GM19467 (cell line): Measurements from ENCODE around the gene FOXP1.
"Not testable (repeated sequence)": the region's sequence is repeated elsewhere in the genome, so short reads cannot be mapped to it uniquely, and the experiment has no call there.

Source experiments
- ATAC-seq: cut with Tn5 transposase; IDR thresholded peaks from one replicate; pipeline ENCODE4 v1.9.1; 2021; ENCODE audit warnings: mild to moderate bottlenecking, moderate library complexity; ENCODE audit not compliant: unreplicated experiment

FOXP1 gene

DNA sequence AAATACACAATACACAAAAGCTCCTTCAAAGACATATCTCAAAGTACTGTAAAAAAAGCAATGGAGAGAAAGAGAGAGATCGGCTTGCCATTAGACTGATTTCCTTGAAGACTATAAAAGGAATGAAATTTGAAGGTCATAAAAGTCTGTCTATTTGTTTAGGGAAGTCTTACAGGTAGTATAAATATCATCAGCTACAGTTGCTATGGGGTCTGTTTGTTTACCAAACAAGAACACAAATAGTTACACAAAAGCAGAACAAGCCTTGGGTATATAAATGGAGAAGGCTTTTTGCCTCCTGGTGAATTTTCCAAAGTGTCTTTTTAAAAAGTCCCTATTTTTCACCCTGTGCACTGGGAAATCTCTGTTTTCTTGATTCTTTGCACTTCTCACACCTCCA, 552.3 kb downstream of the FOXP1 start:
- no peak for ATAC-seq

DNA sequence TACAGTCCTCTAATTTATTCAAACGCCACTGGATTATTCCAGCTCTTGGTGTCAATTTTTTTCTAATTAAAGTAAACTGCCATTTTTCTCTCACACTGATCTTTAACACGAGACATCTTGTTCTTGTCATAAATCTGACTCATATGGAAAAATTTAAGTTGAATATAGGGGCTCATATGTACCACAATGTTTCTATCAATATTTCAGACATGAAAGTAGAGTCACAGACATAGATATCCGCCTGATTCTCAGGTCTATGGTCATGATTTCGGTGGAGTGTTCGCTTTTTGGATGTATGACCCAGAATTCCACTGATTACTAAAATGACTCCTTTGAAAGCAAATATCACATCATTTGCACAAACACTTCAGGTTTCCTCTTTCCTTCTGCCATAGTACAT, 552.8 kb downstream of the FOXP1 start:
- ATAC-seq = no peak

DNA sequence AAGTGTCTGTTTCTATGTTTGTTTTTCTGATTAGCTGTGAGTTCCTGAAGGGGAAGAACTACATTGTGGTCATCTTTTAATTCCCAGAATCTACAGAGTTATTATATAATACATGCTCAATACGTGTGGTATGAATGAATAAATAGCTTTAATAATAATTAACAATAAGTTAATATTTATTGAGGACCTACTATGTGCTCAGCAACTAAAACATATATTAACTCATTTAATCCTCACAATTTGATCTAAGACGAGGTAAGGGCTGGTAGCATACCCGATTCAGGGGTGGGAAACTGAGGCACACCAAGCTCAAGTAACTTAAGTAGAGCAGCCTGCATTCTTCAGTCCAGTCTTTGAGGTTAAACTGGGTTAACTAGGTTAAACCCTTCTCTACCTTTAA, 553.8 kb downstream of the FOXP1 start:
- ATAC-seq = no peak

DNA sequence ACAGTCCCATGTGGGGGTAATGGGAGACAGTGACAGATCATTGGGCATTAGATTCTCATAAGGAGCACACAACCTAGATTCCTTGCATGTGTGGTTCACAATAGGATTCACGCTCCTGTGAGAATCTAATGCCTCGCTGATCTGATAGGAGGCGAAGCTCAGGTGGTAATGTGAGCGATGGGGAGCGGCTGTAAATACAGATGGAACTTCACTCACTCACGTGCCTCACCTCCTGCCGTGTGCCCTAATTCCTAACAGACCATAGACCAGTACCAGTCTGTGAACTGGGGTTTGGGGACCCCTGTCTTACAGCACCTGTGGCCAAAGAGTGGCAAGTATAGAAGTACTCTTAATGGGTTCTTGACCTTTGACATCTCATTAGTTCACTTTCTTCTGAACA, 554.7 kb downstream of the FOXP1 start:
- ATAC-seq = no peak

DNA sequence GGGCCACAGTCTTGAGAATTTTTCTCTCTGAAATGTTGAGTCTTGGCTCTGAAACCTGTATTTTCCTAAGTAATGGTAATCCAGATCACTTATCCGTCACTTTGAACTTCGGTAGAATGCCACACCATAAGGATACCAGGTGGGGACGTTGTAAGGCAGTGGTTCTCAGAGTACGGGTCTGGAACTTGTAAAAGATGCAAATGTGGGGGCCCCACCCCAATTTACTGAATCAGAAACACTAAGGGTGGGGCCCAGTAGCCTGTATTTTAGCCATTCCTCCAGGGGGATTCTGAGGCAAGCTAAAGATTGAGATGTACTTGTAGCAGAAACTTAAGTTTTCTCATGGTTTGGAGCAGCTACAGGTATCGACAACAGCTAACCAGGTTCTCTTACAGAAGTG, 555.3 kb downstream of the FOXP1 start:
- ATAC-seq = no peak

DNA sequence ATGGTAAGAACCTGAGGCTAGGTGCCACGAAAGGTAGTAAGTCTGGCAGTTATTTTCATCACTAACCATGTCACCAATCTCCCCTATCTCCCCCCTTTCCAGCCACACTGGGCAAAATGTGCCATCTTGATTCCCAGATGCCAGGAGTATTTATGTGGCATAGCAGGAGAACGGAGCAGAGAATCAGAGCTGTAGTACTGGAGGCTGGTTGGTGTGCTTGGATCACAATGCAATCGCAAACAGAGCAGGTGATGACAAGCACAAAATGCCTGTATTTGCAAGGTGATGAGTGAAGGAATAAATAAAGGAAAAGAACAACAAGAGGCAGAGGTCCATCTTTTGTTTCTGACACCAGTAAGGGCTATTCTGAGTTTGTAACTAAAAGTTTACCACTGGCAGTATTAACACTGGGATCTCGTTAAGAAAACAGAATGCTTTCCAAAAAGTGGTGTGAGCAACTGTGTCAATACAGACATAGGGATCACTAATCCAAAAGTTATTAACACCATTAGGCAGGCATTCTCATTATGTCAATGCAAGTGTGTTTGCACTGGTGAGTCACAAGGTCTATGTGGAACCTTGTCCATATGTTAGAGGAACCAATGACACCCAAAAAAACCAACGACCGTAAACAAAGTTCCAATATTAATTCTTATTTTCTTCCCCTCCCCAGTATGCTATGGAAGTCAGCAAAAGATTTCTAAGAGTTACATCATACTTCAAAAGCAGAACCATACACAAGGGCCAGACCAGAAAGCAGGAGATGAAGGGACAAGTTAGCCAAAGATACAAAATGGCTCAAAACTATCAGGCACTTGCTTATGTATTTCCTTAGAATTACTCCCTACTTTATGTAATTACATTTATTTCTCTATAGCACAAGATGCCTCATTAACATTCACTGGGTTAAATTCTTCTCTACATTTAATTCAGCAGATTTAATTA, 556.6 kb downstream of the FOXP1 start:
- no peak for ATAC-seq

DNA sequence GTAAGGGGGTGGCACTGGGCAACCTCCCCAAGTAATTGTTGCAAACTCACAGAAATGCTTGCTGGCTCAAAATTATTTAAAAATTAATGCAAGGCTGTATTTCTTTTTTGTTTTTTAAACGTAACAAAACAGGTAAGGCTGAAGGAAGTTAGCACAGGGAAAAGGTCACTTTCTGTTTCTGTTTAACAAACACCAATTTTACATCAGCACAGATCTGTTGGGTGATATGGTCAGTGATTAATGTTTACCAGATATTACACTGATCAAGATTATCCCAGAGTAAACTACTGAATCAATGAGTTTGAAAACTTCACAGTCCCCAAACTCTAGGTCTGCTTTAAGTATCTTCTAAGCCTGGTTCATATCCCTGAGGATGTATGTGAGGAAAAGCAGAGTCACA, 558.0 kb downstream of the FOXP1 start:
- no peak for ATAC-seq

DNA sequence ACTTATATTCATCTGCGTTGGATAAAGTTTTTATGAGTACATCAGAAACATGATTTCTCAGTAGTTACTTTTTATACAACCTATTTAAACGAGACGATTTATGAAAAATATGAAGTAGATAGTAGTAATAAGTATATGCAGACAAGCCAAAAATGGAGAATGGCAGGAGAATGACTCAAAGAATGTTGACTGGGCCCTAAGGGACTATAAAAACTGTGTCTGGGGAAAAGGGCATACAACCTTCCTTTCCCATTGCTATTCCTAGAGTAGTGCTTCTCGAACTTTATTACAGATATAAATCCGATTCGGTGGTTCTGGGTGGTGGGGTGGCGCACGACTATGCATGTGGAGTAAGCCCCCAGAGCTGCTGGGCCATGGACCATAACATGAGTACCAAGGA, 558.5 kb downstream of the FOXP1 start:
- ATAC-seq = no peak

DNA sequence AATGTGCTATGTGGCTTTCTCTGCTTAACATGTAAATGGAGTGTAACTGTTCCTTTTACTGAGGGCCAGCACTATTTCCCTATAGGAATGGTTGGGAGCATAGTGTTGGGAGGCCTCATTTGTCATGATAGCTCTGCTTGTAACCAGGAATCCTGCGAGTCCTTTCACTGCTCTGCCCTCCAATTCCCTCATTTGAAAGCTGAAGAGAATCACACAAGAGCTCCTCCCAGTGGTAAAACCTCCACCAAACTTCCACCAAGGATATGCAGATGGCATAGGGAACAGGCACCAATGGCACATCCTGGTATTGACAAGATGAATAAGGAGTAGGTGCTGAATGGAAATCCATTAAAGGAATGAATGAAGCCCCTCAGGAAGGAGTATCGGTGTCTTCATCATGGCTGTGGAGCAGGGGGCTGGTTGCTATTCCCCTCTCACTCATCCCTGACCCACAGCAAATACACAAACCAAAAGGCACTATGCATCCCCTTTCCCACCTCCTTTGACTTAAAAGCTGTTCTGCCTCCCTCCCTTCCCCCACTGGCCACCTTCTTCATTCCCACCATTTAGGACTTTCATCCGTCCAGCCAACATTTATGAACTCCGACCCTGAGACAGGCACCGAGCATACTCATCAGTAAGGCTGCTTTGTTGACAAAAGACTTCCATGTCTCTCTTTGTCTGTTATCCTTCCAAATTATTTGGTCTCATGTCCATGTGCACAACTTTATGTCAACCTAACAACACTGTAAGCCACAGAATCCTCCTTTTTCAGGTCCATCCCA, 560.8 kb downstream of the FOXP1 start:
- ATAC-seq = no peak

DNA sequence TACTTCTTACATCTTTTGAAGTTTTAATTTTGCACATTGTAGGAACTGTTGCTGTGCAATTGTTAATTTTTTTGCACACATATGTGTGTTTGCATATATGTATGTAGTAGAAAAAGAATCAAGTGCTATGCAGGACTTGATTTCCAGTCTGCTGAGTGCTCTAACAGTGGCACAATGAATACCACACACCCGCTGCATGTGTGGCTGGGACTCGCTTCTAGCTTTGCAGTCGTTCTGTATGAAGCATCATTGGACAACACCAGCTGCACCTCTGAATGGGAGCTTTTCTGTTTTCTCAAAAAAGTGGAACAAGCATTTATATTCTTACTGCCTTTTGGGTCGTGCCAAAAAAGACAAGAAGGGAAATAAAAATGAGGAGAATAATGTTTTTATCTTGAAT, 564.7 kb downstream of the FOXP1 start:
- ATAC-seq = no peak

DNA sequence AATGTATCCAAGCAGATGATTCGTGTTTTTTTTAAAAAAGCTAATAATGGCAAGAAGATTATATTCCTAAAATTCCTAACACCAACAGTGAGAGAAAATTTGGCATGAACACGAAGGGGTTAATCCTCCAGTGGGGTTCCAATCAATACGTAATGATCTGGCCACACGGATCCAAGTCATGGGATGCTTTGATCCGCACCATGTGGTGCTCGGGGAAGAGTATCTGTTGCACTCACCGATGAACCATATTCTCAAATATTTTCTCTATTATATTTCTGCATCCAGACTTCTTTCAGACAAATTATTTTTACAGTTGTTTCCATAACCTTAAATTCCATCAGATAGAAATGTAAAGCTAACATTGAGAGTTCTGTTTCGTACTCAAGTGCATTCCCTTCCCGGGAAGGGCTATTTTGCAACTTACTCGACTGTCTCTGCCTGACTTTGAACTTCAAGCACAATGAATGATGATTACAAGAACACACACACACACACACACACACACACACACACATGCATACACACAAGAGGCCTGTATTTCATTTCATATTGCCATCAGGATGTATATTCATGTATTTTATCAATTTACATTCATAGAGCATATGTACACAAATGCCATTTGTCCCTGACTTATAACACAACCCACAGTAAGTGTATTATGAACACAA, 567.2 kb downstream of the FOXP1 start:
- no peak for ATAC-seq

DNA sequence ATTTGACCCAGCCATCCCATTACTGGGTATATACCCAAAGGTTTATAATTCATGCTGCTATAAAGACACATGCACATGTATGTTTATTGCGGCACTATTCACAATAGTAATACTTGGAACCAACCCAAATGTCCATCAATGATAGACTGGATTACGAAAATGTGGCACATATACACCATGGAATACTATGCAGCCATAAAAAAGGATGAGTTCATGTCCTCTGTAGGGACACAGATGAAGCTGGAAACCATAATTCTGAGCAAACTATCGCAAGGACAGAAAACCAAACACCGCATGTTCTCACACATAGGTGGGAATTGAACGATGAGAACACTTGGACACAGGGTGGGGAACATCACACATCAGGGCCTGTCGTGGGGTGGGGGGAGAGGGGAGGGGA, 568.9 kb downstream of the FOXP1 start:
- not testable (repeated sequence) for ATAC-seq

DNA sequence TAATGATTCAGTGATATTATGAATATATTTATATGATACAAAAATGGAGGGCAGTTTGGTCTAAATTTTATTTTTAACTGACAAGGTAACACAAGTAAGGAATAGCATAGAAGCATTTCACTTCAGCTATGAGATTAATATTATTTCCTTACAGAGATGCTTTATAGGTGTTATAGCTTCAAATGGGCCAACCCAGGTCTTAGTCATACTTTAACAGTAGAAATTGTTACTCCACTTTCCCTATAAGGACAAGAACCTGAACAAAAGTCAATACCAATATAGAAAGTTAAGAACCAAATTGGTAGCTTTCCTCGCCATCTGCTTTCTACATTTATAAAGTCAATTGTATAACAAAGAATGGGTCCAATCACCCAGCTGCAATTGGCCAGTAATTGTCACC, 570.6 kb downstream of the FOXP1 start:
- no peak for ATAC-seq

DNA sequence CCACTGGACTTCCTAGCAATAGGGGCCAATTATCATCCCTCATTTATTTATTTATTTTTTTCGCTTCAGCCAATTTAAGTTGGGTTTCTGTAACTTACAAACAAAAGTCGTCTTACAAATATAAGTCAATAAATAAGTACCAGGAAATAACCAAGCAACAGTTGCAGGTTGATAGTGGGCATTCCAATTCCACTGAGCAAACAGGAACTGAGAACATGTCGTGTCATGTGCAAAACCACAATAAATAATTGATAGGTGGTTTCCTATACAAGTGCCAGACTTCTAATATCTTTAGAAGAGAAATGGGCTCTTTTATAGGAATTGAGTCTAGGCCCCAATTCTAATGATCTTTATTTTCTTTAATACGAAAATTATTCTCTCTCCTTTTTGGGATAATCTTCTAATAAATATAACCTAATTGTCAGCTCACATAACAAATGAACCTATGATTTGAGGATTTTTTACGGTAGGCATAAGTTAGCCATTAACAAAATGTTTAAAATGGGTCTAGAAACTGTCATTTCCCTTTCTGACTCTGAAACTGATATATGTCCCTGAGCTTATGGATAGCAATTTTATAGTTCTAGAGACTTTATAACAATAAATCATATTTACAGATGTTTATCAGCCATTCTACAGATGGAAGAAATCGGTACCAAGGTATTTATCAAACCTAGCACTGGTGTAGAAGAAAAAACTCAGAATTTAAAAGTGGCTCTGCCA, 571.8 kb downstream of the FOXP1 start:
- ATAC-seq = peak; percentile 77

DNA sequence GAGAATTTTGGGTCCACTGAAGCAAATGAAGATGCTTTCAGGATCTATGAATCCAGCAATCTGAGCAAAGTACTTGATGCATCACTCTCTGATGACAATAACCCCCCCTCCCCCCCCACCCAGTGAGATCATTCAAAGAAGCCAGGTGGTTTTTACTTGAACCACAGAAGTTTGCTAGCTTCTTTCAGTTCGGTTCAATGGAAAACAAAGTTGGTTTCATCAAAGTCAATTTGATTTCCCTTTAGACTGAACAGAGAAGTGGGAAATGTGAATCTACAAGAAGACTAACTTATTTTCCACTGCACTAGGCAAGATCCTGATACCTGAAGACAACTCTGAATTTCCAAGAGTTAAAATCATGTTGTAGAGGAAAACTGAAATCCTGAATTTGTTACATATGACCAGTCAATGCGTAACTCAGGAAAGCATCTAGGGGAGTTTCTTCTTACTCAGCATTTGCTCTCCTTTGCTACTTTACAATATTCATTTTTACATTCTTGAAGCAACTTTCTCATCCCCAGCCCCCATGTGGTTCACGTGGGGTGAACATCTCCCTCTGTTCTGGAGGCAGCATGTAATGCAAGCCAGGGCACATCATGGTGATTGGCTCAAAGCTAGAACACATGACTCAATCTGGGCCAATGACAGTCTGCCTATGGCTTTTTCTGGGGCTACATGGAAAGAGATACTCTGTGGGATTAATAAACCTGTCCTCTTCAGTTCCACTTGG, 572.6 kb downstream of the FOXP1 start:
- ATAC-seq = peak; percentile 47

DNA sequence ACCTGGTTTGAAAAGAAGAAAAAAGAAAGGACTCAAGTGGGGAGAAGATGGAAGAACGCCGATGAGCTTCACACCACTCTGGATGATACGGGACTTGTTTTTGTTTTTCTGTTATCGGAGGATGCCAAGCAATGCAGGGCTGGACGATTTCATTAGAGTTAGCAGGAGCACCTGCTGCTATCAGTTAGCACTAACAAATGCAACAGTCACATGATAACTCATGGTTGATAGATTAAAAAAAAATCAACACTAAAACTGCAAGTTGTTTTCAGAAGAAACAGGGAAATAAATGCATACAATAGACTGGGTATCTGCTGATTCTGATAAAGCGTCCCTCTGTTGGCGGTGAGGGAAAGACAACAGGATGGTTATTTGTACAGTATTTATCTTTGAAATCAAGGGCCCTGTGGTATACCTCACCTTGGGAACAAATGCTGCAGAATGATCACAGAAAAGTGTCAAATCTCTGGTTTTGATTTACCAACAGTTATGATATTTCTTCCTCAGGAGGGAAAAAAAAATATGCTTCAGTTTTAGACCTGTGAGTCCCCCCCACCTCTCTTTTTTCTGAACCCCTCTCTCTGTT, 575.1 kb downstream of the FOXP1 start:
- ATAC-seq = no peak

DNA sequence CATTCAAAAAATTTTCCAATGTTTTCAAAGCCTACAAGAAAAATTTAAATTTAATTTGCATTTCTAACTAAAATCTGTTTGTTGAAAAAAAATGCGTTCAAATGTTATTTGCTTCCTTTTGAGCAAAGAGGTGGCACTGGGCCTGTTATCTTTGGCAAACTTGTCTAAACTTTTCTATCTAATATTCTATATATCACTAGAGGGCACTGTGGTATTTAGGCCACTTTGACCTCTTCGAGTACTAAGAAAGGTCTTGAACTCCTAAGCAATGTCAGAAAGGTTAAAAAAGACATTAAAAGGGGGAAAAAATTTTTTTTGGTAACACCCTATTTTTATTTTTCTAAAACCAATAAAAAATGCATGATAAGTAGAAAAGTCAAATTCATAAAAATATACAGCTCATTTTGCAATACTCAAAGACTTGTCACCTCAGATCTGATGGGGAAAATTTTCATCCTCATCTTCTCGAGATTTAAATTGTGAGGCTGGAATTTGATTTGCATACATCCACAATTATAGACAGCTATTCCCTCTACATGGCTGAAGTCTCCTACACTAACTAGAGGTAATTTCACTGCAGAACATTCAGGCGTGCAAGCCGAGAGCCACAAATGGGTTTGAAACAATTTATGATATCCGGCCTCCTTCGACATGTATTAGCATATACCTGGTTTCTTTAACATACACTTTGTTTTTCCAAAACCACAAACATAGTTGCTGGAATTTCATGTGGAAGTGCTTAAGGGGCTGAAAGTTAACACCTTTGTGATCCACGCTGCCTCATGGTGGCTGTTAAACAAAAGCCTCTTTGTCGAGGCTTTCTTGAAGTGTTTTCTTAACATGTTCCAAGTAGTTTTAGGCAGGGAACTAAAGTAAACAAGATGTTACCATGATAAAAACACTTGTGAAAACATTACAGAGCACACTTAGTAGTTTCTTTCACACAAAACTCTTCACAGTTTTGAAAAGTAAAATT, 576.4 kb downstream of the FOXP1 start:
- ATAC-seq = no peak

DNA sequence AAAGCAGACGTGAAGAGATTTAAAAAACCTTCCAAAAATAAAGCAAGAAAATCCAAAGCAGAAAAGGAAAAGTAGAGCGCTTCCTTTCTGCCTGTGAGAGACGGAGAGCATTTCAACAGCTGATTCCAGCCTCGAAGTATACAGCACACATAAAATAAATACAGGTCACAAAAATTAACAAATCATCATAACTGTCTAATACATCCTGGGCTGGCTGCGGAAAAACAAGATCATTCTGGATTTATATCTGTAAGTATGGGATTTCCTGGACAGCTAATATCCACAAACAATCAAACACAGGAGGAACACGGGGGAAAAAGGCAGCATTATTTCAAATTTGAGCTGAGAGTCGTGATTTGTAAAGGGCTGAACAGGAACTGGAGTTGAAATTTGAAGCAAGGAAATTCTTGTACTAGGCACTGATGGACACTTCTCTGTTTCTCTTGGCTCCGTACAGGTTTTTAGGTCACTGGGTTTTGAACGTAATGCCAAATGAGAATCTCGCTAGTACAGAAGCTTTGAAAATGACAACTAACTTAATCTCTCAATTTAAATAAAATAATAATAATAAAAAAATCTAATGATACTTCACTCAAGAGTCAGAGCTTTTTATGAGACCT, 577.7 kb downstream of the FOXP1 start:
- ATAC-seq = no peak
